WTC11 (cell line): ENCODE results near the gene KIRREL3. TPM values are rescaled to one million over a fixed set of nuclear protein-coding genes. Genes with fewer than 3 reads are reported as not detected.
A peak's percentile ranks its signal among the peaks of the same experiment; 100 is the strongest.

Experiments used
- ATAC-seq: fragments of 200-7000 bp; cut with Tn5 transposase; 2 replicates; pipeline ENCODE4 v1.10.0; 2021; ENCODE audit warnings: mild to moderate bottlenecking, moderate library complexity
- CTCF ChIA-PET: fragments of 300-600 bp; sonication (Branson Sonifier 250); formaldehyde crosslinking; loops from one replicate; lab custom pipeline; 2021; ENCODE audit warnings: antibody characterized with exemption; lab: Charles Lee
- POLR2A ChIA-PET: fragments of 350-600 bp; sonication (Branson Sonifier 250); formaldehyde crosslinking; loops from one replicate; lab custom pipeline; 2021; ENCODE audit warnings: antibody characterized with exemption; lab: Charles Lee
- DNase-seq: peaks from one replicate; pipeline ENCODE4 v3.0.0; 2021; ENCODE audit warnings: low spot score
- H3K27ac Mint-ChIP-seq: 2 replicates; pipeline ENCODE4 v1.8.0; 2021; ENCODE audit warnings: mixed read lengths
- H3K27me3 Mint-ChIP-seq: 2 replicates; pipeline ENCODE4 v1.8.0; 2021; ENCODE audit warnings: low read depth, mild to moderate bottlenecking, moderate library complexity, mixed read lengths
- H3K36me3 Mint-ChIP-seq: 2 replicates; pipeline ENCODE4 v1.8.0; 2021; ENCODE audit warnings: mixed read lengths
- H3K4me1 Mint-ChIP-seq: 2 replicates; pipeline ENCODE4 v1.8.0; 2022; ENCODE audit warnings: mixed read lengths
- H3K4me3 Mint-ChIP-seq: 2 replicates; pipeline ENCODE4 v1.8.0; 2021; ENCODE audit warnings: mild to moderate bottlenecking, moderate library complexity, mixed read lengths
- H3K9me3 Mint-ChIP-seq: 2 replicates; pipeline ENCODE4 v1.8.0; 2021; ENCODE audit warnings: mixed read lengths
- ELF4 ChIP-seq: sonication (generic); formaldehyde crosslinking; IDR thresholded peaks from 2 replicates; pipeline ENCODE4 v1.8.1; 2022; ENCODE audit warnings: low read depth, mild to moderate bottlenecking, moderate library complexity, missing genetic modification reagents
- FOXJ3 ChIP-seq: sonication (generic); formaldehyde crosslinking; IDR thresholded peaks from 2 replicates; pipeline ENCODE4 v1.9.0; 2021; ENCODE audit warnings: missing genetic modification reagents, mild to moderate bottlenecking, borderline replicate concordance
- IRF2 ChIP-seq: sonication (generic); formaldehyde crosslinking; IDR thresholded peaks from 2 replicates; pipeline ENCODE4 v1.8.0; 2022; ENCODE audit warnings: low read depth, missing genetic modification reagents, borderline replicate concordance
- JUN ChIP-seq: sonication (generic); formaldehyde crosslinking; IDR thresholded peaks from 2 replicates; pipeline ENCODE4 v1.8.0; 2023; ENCODE audit warnings: mild to moderate bottlenecking, missing genetic modification reagents
- KAT7 ChIP-seq: sonication (generic); formaldehyde crosslinking; IDR thresholded peaks from 2 replicates; pipeline ENCODE4 v1.8.1; 2023; ENCODE audit warnings: missing genetic modification reagents, mild to moderate bottlenecking, borderline replicate concordance
- NFYB ChIP-seq: sonication (generic); formaldehyde crosslinking; conservative IDR thresholded peaks from 2 replicates; pipeline ENCODE4 v1.8.0; 2022; ENCODE audit warnings: low read depth, missing genetic modification reagents
- total RNA-seq: library from RNA; stranded (reverse); gene quantifications from 3 replicates; pipeline ENCODE4 v1.2.3, GENCODE V29; 2021
- TF ChIP-seq, protein P1 (sequence below): fragments of 200-600 bp; IDR thresholded peaks from 2 replicates; pipeline ENCODE4 v1.8.0; 2022; ENCODE audit warnings: antibody characterized with exemption
- TF ChIP-seq, protein P2 (sequence below): sonication (generic); formaldehyde crosslinking; IDR thresholded peaks from 2 replicates; pipeline ENCODE4 v1.8.0; 2022; ENCODE audit warnings: mild to moderate bottlenecking, missing genetic modification reagents
- TF ChIP-seq, protein P3 (sequence below): sonication (generic); formaldehyde crosslinking; IDR thresholded peaks from 2 replicates; pipeline ENCODE4 v1.8.1; 2022; ENCODE audit warnings: low read depth, missing genetic modification reagents, borderline replicate concordance
- TF ChIP-seq, protein P4 (sequence below): sonication (generic); formaldehyde crosslinking; IDR thresholded peaks from 2 replicates; pipeline ENCODE4 v1.8.1; 2022; ENCODE audit warnings: low read depth, mild to moderate bottlenecking, moderate library complexity, missing genetic modification reagents, borderline replicate concordance
- TF ChIP-seq, protein P5 (sequence below): fragments of 250-450 bp; sonication (Bioruptor Pico); IDR thresholded peaks from 2 replicates; pipeline ENCODE4 v2.1.2; 2022; ENCODE audit warnings: mild to moderate bottlenecking, moderate library complexity
- TF ChIP-seq, protein P6 (sequence below): sonication (generic); formaldehyde crosslinking; IDR thresholded peaks from 2 replicates; pipeline ENCODE4 v1.8.1; 2023; ENCODE audit warnings: mild to moderate bottlenecking, missing genetic modification reagents, moderate library complexity
- TF ChIP-seq, protein P7 (sequence below): sonication (generic); formaldehyde crosslinking; IDR thresholded peaks from 2 replicates; pipeline ENCODE4 v1.8.1; 2023; ENCODE audit warnings: mild to moderate bottlenecking, missing genetic modification reagents

Gene KIRREL3
- total RNA-seq, 1 experiment from 2014 or later, result 0.59 TPM

DNA sequence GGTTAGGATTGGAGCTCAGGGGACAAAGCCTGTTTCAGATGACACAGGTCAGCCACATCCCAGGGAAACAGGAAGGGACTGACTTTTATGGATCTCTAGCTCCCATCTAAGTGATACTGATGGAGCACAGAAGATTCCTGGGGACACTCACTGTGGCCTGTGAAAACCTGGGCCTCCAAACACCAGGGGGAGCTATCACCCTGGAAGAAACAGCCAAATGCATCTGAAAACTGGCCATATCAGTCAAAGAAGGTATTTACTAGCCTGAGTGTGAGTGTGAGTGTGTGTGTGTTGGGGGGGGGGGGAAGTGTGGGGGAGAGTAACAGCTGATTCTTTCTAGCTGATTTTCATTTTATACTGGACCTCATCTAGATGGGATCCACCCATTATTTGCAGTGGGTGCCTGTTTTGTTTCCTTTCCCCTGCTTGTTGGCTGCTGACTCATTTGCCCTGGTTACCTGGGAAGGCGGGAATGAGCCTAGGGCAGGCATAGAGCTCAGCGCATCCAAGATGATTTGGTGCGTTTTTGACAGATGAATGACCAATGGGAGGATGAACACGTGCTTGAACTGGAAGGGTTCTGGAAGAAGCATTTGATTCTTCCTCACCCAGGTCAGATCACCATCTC, 284.0 kb downstream of the KIRREL3 start:
- H3K9me3 Mint-ChIP-seq, result no peaks in the 10 kb centered on the region
- H3K27ac Mint-ChIP-seq, result no peak overlapping the region
- no peaks in the 10 kb centered on the region for H3K36me3 Mint-ChIP-seq
- POLR2A ChIA-PET, result interaction anchor here (0.6 kb wide), 1 partner anchor 28 kb away, joined by 4 read pairs; no protein-coding TSS in a partner anchor
- H3K27me3 Mint-ChIP-seq, result 0 out of 2 replicates have a peak, but pooled peaks cover 4% of the 10 kb centered on the region
- H3K4me1 Mint-ChIP-seq, result peaks cover 24% of the 10 kb centered on the region
- DNase-seq (peak; percentile 74), ATAC-seq (peak; percentile 79)
- CTCF ChIA-PET, result interaction anchor here (0.6 to 3.3 kb wide), 56 partner anchors 8 to 1407 kb away, joined by 3 to 43 read pairs (median 4); partner anchors contain the start of gene KIRREL3
- TF ChIP-seq, protein P1, sequence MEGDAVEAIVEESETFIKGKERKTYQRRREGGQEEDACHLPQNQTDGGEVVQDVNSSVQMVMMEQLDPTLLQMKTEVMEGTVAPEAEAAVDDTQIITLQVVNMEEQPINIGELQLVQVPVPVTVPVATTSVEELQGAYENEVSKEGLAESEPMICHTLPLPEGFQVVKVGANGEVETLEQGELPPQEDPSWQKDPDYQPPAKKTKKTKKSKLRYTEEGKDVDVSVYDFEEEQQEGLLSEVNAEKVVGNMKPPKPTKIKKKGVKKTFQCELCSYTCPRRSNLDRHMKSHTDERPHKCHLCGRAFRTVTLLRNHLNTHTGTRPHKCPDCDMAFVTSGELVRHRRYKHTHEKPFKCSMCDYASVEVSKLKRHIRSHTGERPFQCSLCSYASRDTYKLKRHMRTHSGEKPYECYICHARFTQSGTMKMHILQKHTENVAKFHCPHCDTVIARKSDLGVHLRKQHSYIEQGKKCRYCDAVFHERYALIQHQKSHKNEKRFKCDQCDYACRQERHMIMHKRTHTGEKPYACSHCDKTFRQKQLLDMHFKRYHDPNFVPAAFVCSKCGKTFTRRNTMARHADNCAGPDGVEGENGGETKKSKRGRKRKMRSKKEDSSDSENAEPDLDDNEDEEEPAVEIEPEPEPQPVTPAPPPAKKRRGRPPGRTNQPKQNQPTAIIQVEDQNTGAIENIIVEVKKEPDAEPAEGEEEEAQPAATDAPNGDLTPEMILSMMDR, result peak; percentile 56
- TF ChIP-seq, protein P2, sequence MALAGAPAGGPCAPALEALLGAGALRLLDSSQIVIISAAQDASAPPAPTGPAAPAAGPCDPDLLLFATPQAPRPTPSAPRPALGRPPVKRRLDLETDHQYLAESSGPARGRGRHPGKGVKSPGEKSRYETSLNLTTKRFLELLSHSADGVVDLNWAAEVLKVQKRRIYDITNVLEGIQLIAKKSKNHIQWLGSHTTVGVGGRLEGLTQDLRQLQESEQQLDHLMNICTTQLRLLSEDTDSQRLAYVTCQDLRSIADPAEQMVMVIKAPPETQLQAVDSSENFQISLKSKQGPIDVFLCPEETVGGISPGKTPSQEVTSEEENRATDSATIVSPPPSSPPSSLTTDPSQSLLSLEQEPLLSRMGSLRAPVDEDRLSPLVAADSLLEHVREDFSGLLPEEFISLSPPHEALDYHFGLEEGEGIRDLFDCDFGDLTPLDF (CRISPR knock-in tag), result no peak
- no peak overlapping the region for H3K4me3 Mint-ChIP-seq

DNA sequence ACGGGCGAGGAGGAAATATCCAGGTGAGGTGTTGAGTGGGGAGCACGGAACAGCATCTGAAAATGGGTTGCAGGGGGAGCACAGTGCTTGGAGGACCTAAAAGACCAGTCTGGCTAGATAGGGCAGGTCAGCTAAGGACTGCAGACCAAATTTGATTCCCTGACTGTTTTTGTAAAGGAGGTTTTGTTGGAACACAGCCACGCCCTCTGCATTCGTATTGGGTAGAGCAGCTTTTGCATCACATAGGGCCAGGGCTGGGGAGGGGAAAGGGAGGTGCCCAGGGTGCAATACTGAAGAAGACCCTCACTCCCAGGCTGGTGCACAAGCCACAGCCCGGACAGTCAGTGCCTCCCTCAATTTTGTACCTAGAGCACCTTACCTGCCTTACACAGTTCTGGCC, 286.8 kb downstream of the KIRREL3 start:
- TF ChIP-seq, protein P3, sequence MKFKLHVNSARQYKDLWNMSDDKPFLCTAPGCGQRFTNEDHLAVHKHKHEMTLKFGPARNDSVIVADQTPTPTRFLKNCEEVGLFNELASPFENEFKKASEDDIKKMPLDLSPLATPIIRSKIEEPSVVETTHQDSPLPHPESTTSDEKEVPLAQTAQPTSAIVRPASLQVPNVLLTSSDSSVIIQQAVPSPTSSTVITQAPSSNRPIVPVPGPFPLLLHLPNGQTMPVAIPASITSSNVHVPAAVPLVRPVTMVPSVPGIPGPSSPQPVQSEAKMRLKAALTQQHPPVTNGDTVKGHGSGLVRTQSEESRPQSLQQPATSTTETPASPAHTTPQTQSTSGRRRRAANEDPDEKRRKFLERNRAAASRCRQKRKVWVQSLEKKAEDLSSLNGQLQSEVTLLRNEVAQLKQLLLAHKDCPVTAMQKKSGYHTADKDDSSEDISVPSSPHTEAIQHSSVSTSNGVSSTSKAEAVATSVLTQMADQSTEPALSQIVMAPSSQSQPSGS (CRISPR knock-in tag), result no peak
- TF ChIP-seq, protein P4, sequence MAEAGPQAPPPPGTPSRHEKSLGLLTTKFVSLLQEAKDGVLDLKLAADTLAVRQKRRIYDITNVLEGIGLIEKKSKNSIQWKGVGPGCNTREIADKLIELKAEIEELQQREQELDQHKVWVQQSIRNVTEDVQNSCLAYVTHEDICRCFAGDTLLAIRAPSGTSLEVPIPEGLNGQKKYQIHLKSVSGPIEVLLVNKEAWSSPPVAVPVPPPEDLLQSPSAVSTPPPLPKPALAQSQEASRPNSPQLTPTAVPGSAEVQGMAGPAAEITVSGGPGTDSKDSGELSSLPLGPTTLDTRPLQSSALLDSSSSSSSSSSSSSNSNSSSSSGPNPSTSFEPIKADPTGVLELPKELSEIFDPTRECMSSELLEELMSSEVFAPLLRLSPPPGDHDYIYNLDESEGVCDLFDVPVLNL, result no peak
- TF ChIP-seq, protein P1, result no peak
- TF ChIP-seq NFYB (CRISPR knock-in tag) (no peak), IRF2 (CRISPR knock-in tag) (no peak)
- TF ChIP-seq, all 79 proteins: peak for 0
- H3K4me1 Mint-ChIP-seq, result peaks cover 25% of the 10 kb centered on the region
- no peak overlapping the region for H3K4me3 Mint-ChIP-seq
- POLR2A ChIA-PET, result no interaction called here
- ATAC-seq (peak; percentile 33; the same call in 1 of the 2 replicates), DNase-seq (no peak)
- H3K27ac Mint-ChIP-seq, result no peak overlapping the region
- CTCF ChIA-PET, result interaction anchor here (0.8 to 2.0 kb wide), 2 partner anchors 107 to 277 kb away, joined by 3 to 5 read pairs; no protein-coding TSS in a partner anchor
- no peaks in the 10 kb centered on the region for H3K27me3 Mint-ChIP-seq
- H3K36me3 Mint-ChIP-seq, result no peaks in the 10 kb centered on the region
- no peaks in the 10 kb centered on the region for H3K9me3 Mint-ChIP-seq

DNA sequence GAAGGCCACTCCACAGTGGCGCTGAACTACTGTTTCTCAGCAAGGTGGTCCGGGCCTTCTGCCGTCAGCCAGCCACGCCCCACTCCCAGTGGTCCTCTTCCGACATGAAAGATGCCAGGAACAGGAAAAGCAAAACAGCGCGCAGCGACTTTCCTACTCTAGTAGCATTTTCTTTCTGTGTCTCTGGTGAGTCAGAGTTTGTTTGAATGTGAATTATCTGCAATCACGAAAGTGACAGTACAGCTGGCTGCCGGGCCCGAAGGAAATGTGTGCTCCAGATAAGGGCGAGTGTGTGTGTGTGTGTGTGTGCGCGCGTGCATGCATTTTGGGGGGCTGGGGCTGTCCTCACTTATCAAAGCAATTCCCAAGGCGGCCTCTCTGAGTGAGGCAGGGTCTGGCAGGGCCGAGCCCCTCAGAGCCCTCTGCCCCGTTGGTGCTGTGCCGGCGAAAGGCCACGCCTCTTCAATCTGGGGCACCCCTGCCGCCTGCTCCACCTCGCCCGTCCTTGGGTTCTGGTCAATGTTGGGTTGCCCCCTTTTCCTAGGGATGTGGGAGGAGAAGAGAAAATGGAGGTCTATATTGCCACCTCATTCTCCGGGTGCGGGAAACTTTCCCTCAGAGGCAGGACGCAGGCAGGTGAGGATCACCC, 288.5 kb downstream of the KIRREL3 start:
- H3K27ac Mint-ChIP-seq, result no peak overlapping the region
- no peaks in the 10 kb centered on the region for H3K36me3 Mint-ChIP-seq
- peaks cover 41% of the 10 kb centered on the region for H3K4me1 Mint-ChIP-seq
- no peaks in the 10 kb centered on the region for H3K9me3 Mint-ChIP-seq
- no peaks in the 10 kb centered on the region for H3K27me3 Mint-ChIP-seq
- ChIA-PET POLR2A (no interaction called here), CTCF (interaction anchor here (1.6 to 2.0 kb wide), 2 partner anchors 105 to 232 kb away, joined by 4 to 5 read pairs; no protein-coding TSS in a partner anchor)
- no peak overlapping the region for H3K4me3 Mint-ChIP-seq
- no peak for ATAC-seq
- no peak for DNase-seq
- TF ChIP-seq, protein P5, sequence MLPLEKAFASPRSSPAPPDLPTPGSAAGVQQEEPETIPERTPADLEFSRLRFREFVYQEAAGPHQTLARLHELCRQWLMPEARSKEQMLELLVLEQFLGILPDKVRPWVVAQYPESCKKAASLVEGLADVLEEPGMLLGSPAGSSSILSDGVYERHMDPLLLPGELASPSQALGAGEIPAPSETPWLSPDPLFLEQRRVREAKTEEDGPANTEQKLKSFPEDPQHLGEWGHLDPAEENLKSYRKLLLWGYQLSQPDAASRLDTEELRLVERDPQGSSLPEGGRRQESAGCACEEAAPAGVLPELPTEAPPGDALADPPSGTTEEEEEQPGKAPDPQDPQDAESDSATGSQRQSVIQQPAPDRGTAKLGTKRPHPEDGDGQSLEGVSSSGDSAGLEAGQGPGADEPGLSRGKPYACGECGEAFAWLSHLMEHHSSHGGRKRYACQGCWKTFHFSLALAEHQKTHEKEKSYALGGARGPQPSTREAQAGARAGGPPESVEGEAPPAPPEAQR, result no peak
- TF ChIP-seq, protein P6, sequence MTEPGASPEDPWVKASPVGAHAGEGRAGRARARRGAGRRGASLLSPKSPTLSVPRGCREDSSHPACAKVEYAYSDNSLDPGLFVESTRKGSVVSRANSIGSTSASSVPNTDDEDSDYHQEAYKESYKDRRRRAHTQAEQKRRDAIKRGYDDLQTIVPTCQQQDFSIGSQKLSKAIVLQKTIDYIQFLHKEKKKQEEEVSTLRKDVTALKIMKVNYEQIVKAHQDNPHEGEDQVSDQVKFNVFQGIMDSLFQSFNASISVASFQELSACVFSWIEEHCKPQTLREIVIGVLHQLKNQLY (CRISPR knock-in tag), result no peak
- TF ChIP-seq KAT7, result no peak
- TF ChIP-seq, protein P2 (CRISPR knock-in tag), result no peak
- no peak for TF ChIP-seq FOXJ3 (CRISPR knock-in tag)
- no peak for TF ChIP-seq ELF4 (CRISPR knock-in tag)
- no peak for TF ChIP-seq JUN (CRISPR knock-in tag)
- TF ChIP-seq, protein P7, sequence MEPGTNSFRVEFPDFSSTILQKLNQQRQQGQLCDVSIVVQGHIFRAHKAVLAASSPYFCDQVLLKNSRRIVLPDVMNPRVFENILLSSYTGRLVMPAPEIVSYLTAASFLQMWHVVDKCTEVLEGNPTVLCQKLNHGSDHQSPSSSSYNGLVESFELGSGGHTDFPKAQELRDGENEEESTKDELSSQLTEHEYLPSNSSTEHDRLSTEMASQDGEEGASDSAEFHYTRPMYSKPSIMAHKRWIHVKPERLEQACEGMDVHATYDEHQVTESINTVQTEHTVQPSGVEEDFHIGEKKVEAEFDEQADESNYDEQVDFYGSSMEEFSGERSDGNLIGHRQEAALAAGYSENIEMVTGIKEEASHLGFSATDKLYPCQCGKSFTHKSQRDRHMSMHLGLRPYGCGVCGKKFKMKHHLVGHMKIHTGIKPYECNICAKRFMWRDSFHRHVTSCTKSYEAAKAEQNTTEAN (CRISPR knock-in tag), result no peak
